MV-4-11 (cell line): ENCODE measurements around the gene PARL.

ENCODE experiments used
- DNase-seq: peaks from one replicate; lab custom pipeline; 2025; lab: John Stamatoyannopoulos, UW

PARL gene

DNA sequence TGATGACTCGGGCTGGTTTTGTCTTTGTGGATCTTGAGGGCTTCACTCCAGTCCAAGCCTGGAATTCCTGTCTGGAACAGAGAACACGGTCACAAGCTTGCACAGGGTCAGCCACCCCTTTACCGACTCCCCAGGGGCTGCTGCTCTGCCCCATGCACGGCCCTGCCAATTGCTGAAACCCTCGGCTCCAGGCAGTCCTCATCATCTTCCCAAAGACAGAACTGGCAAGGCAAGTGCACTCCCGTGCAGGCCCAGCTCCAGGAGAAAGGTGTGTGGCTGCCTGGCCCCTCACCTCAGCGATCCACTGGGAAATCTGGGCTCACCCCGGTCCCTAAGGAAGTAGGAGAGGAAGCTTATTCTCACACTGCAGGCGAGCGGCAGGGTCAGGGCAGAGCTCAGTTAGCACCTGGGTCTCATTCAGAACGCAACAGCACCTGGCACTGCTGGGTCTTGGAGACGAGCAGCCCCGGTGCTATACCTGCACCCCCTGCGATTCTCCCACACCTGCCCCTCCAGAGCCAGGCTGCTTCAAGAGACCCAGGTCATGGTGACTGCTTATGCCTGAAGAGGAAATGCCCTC lies 66.5 kb downstream of the PARL start:
- no peak for DNase-seq

DNA sequence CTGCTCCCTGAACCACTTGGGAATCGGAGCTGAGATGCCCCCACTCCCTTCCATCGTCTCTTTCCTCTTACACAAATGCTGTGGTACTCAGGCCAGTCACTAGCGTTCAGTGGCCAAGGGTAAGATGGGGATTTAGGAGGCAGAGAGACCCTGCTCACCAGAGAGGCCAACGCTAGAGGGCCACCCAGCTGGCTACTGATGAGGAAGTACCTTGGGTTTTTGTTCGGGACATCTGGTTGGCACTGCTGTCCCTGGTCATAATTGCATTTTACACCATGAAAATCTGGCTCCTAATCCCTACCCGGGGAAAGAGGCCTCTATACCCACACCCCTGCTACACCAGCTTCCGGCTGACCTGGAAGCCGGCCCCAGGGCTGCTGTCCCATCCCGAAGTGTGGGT lies 67.0 kb downstream of the PARL start:
- DNase-seq, result no peak

GRCh38 chr3:183816681-183817510 lies 67.8 kb downstream of the PARL start:
- no peak for DNase-seq

DNA sequence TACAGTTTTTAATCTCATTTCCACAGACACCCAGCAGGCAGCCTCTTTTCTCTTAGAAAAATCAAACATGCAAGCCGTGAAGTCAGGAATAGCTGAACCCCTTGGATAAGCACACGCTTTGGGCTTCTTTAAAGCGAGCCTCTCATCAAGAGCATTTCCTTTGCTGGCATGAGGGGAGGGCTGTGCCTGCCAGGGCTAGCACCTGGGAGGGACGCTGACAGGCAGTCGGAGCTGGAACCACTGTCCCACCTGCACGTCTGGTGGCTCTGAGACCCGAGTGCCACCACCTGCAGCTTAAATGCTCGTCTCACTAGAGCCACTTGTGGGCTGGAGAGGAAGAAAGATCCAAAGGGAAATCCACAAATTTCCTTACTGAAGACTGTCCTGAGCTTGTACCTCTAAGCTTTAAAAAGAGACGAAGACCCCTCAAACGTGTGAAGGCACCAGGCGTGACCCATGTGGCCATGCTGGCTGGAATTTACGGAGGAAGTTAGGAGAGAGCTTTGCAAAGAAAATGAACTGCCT lies 68.7 kb downstream of the PARL start:
- no peak for DNase-seq

- DNase-seq, result no peak
These were observed 69.1 kb downstream of the PARL start for GRCh38 chr3:183815563-183815940.

DNA sequence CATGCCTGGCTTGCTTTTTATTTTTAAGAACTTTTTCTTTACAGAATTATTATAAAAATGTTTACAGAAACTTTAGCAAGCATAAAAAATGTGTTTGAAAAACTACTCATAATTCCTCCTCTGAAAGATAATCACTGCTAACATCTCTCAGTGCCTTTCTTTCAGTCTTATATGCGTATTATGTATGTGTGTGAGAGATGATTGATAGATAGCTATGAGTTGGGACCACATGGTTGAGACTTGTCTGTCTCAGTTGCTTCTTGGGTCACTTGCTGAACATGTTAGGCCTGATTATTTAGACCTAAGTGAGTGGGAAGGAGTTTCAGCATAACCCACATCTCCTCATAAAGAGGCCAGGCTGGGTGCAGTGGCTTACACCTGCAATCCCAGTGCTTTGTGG lies 70.4 kb downstream of the PARL start:
- no peak for DNase-seq

GRCh38 chr3:183812761-183813445 lies 71.8 kb downstream of the PARL start:
- DNase-seq, result no peak

DNA sequence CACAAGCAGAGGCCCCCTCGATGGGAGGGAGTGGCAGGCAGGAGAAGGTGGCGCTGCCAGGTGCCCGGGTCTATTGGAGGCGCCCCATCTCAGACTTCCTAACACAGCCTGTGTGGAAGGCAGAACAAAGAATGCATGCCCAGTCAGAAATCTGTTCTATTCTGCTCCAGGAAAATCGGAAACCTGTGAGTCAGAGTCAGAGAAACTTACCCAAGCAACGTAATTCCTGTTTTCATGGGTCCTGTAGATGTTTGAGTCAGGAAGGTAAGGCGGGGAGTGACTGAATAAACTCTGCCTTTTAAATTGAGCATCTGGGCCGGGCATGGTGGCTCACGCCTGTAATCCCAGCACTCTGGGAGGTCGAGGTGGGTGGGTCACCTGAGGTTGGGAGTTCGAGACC lies 73.0 kb downstream of the PARL start:
- DNase-seq, result no peak

GRCh38 chr3:183810643-183811594 lies 73.8 kb downstream of the PARL start:
- DNase-seq, result no peak

- DNase-seq, result no peak
These were observed 75.4 kb downstream of the PARL start for GRCh38 chr3:183809270-183809669.

GRCh38 chr3:183808355-183808754 lies 76.3 kb downstream of the PARL start:
- DNase-seq, result no peak

GRCh38 chr3:183807881-183808280 lies 76.8 kb downstream of the PARL start:
- DNase-seq, result no peak

- no peak for DNase-seq
These were observed 77.4 kb downstream of the PARL start for GRCh38 chr3:183807209-183807728.

GRCh38 chr3:183802989-183803388 lies 81.7 kb downstream of the PARL start:
- DNase-seq, result no peak

- no peak for DNase-seq
These were observed 83.1 kb downstream of the PARL start for GRCh38 chr3:183801601-183802000.

DNA sequence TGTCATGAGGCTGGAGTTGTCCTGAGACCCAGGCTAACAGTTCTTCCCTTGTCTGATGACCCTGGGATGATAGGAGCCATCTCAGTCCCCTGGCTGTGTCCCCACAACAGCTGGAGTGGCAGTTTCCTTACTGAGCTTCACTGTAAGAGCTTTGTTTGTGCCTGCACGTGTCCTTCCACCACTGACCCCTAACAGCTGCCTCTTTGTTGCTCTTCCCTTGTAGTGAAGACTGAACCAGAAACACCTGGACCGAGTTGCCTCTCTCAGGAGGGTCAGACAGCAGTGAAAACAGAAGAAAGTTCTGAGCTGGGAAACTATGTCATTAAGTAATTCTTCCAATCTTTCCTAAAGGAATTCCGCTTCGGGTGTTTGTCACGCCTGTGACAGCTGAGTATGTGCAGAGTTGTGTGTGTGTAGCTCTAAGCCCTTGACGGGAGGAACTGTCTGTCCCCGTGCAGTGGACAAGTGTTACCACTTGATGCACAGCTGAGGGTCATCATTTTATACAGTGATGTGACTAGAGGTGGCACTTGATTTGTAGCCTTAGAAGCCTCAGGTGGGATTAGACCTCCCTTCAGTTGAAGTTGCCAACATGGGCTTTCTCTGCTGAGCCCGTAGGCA lies 84.3 kb downstream of the PARL start:
- DNase-seq, result no peak

DNA sequence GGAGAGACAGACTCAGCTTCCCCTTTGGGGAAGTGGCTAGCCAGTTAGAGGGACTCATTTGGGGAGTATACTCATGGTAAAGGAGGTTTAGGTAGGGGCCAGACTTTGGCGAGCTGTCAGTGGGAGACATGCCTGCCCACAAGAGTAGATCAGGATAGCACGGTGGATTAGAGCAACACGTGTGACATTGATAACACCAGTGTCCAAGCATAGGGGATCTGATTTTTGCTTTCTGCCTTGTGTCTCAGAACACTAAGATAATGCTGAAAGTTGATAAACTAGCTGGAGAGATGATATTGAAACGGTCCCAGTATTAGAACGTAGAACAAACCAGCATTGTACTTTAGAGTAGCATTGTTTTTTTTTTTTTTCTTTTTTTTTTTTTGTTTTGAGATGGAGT lies 85.2 kb downstream of the PARL start:
- DNase-seq, result no peak

DNA sequence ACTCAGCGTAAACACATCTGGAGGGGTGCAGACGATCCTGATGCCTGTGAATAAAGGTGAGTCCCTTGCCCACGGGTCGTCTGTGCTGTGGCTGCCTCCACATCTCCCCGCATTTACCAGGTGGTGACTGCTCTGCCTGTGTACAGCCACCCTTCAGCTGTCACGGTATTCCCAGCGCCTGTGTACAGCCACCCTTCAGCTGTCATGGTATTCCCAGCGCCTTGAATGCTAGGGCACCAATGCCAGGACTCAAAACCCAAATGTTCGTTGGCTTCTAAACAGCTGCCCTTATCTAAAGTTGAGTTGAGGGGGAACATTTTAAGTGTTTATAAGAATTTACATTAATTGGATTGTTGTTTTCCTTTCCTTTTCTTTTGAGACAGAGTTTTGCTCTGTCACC lies 86.7 kb downstream of the PARL start:
- DNase-seq, result no peak

- no peak for DNase-seq
These were observed 88.3 kb downstream of the PARL start for GRCh38 chr3:183796372-183796771.

DNA sequence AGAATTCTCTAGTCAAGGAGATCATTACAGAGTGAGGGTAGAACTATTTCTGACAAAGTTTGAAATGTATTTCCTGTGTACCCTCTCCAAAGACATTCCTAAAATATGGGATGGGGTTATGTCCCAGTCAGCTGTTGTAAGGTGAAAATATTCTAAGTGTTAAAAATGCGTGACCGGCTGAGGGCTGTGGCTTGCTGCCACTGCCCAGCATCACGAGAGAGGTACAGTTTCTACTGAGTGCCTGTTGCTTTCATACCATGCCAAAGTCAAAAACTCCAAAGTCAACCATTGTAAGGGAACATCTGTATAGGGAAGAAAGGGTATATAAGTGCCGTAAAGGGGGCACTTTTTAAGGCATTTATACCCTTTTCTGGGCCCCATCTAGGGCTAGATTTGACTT lies 90.2 kb downstream of the PARL start:
- DNase-seq, result no peak

GRCh38 chr3:183792976-183793375 lies 91.7 kb downstream of the PARL start:
- DNase-seq, result no peak
